ENCODE measurements around the gene MYDGF. TPM values are rescaled to one million over a fixed set of nuclear protein-coding genes. Genes with fewer than 3 reads are reported as not detected.
"Not testable (repeated sequence)": the region's sequence is repeated elsewhere in the genome, so short reads cannot be mapped to it uniquely, and the experiment has no call there.

MYDGF gene
- total and polyA plus RNA-seq, 2 of the 13 experiments (the other 11 are each of a cell fraction or from before 2014, with no cell fraction given) = 116 to 198 TPM

DNA sequence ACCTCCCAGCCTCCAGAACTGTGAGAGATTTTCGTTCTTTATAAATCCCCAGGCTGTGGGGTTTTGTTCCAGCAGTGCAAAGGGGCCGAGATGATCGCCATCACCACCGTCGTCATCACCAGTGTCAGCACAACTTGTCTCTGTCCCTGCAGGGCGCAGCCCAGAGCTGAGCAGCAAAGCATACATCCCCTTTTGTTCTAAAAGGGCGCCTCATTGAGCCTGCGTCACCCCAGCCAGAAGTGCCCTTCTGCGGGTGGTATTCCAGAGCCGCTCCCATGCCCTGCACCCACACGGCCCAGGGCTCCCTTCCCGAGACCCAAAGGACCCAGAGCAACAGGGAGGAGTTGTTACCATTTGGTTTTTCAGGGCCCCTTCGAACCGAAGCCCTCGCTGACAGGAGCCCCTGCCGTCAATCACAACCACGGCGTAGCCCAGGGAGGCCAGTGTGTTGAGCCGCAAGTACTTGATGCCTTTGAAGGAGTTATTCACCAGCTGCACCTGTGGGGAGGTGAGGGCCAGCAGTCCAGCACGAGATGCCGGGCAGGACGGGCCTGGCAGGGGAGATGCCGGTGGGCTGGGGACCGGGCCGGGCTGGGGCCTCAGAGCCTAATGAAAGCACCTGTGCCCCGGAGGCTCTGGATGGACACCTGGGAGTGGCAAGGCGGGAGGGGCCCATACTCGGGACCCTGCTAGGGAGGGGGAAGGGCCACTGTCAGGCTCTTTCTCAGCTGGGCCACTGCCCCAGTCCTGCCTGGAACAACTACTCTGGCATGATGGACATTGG lies 14.4 kb upstream of the MYDGF start:
- no peaks in the 10 kb centered on the region for H3K9me3 ChIP-seq (ENCODE audit: low read length)
- no peaks in the 10 kb centered on the region for H3K79me2 ChIP-seq (ENCODE audit: insufficient read depth, low read length)
- ChIA-PET POLR2A (no interaction called here), CTCF (ENCODE audit: low intra/inter-chr PET ratio, low total read pairs) (no interaction called here)
- intact Hi-C loops (cut with micrococcal nuclease; ENCODE audit: unreplicated experiment) = no loop called here
- H3K9ac ChIP-seq (ENCODE audit: insufficient read depth, low read depth, low read length) = no peak overlapping the region
- BruUV-seq (replicated peaks) = no TSS peak
- TF ChIP-seq AGO2 (optimal IDR thresholded peaks at IDR 0.05; ENCODE audit: low read depth, low read length) (peak; percentile 53), RBFOX2 (IDR thresholded peaks at IDR 0.05; ENCODE audit: low read depth, low read length) (0 out of 2 replicates have a peak, but pooled peaks have one; percentile 26)
- TF ChIP-seq, protein P1, sequence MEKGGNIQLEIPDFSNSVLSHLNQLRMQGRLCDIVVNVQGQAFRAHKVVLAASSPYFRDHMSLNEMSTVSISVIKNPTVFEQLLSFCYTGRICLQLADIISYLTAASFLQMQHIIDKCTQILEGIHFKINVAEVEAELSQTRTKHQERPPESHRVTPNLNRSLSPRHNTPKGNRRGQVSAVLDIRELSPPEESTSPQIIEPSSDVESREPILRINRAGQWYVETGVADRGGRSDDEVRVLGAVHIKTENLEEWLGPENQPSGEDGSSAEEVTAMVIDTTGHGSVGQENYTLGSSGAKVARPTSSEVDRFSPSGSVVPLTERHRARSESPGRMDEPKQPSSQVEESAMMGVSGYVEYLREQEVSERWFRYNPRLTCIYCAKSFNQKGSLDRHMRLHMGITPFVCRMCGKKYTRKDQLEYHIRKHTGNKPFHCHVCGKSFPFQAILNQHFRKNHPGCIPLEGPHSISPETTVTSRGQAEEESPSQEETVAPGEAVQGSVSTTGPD (CRISPR knock-in tag; IDR thresholded peaks at IDR 0.05) = no peak
- in situ Hi-C loops (cut with HindIII; ENCODE audit: extremely low pct_ligation_motif_present, low pct_unique_long_range_greater_than_20kb) = no loop called here
- 94% methylated on average over 16 of the region's 28 CpGs for WGBS (ENCODE audit: low lambda C conversion rate)
- no peaks in the 10 kb centered on the region for H4K20me1 ChIP-seq (ENCODE audit: insufficient read depth, low read length)
- H3K27ac ChIP-seq (ENCODE audit: extremely low read length, insufficient read depth, low read length) = no peak overlapping the region
- no peak overlapping the region for H2AFZ ChIP-seq (ENCODE audit: low read length)
- H3K27me3 ChIP-seq (ENCODE audit: control insufficient read depth in 1 of 2, insufficient read depth in 2 of 2, low read length in 2 of 2) = no peaks in the 10 kb centered on the region
- FAIRE-seq = no peak
- peaks cover 12 to 33% of the 10 kb centered on the region in 2 experiments; a peak in 4 of 5 replicates for H3K36me3 ChIP-seq (replicated peaks in 1 of 2; ENCODE audit: control insufficient read depth in 1 of 2, insufficient read depth in 2 of 2, low read length in 2 of 2)
- H3K4me3 ChIP-seq (replicated peaks in 1 of 3; ENCODE audit: insufficient read depth in 1 of 3, low read depth in 2 of 3, low read length in 3 of 3) = no peak overlapping the region
- no peak overlapping the region for H3K4me2 ChIP-seq (ENCODE audit: low read depth, low read length)
- H3K4me1 ChIP-seq (ENCODE audit: insufficient read depth, low read length) = peaks cover 15% of the 10 kb centered on the region
- ATAC-seq = no peak
- no peak for DNase-seq (ENCODE audit: low spot score)

DNA sequence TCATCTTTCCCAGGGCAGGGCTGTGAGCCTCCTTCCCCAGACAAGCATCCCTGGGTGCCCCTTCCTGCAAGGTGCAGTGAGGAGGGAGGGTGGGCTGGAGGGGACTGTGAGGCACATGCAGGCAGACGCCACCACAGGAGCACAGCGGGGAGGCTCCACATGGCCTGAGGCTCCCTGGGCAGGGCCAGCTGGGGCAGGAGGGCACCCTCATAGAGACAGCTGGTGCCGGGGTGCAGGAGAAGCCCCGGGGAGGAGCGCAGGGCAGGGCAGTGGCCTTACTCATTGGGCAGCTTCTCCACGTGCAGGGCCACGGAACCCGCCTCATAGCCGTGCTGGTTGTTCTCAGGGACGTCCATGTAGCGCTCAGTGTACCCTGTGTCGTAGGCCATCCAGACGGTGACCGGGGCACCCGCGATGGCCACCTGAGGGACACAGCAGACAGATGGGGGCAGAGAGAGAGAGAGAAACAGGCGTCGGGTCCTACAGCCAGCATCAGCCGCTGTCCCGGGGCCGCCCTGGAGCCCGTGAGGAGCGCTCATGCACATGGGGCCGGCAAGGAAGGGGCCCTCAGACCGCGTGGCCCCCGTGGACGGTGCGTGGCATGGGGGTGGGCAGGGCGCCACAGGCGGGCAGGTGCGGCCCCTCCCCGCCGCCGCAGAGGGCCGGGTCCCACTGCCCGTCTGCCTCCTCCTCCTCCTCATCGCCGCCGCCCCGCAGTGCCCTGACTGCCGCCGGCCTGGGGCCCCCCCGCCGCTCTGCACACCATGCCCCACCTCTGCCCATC lies 12.5 kb upstream of the MYDGF start:
- no peak overlapping the region for H3K27ac ChIP-seq (ENCODE audit: extremely low read length, insufficient read depth, low read length)
- BruUV-seq (replicated peaks) = no TSS peak
- ChIA-PET CTCF (ENCODE audit: low intra/inter-chr PET ratio, low total read pairs) (no interaction called here), POLR2A (no interaction called here)
- in situ Hi-C loops (cut with HindIII; ENCODE audit: extremely low pct_ligation_motif_present, low pct_unique_long_range_greater_than_20kb) = no loop called here
- H3K4me2 ChIP-seq (ENCODE audit: low read depth, low read length) = no peak overlapping the region
- TF ChIP-seq AGO2 (optimal IDR thresholded peaks at IDR 0.05; ENCODE audit: low read depth, low read length) = peak; percentile 48
- TF ChIP-seq, protein P2, sequence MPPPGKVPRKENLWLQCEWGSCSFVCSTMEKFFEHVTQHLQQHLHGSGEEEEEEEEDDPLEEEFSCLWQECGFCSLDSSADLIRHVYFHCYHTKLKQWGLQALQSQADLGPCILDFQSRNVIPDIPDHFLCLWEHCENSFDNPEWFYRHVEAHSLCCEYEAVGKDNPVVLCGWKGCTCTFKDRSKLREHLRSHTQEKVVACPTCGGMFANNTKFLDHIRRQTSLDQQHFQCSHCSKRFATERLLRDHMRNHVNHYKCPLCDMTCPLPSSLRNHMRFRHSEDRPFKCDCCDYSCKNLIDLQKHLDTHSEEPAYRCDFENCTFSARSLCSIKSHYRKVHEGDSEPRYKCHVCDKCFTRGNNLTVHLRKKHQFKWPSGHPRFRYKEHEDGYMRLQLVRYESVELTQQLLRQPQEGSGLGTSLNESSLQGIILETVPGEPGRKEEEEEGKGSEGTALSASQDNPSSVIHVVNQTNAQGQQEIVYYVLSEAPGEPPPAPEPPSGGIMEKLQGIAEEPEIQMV (CRISPR knock-in tag; IDR thresholded peaks at IDR 0.05; ENCODE audit: low read depth) = no peak
- H2AFZ ChIP-seq (ENCODE audit: low read length) = no peak overlapping the region
- 98% methylated on average over 26 of the region's 45 CpGs for WGBS (ENCODE audit: low lambda C conversion rate)
- H4K20me1 ChIP-seq (ENCODE audit: insufficient read depth, low read length) = no peaks in the 10 kb centered on the region
- no peaks in the 10 kb centered on the region for H3K9me3 ChIP-seq (ENCODE audit: low read length)
- DNase-seq (ENCODE audit: low spot score) (no peak), FAIRE-seq (no peak), ATAC-seq (no peak)
- H3K4me1 ChIP-seq (ENCODE audit: insufficient read depth, low read length) = peaks cover 9% of the 10 kb centered on the region
- intact Hi-C loops (cut with micrococcal nuclease; ENCODE audit: unreplicated experiment) = no loop called here
- no peak overlapping the region for H3K4me3 ChIP-seq (replicated peaks in 1 of 3; ENCODE audit: insufficient read depth in 1 of 3, low read depth in 2 of 3, low read length in 3 of 3)
- no peaks in the 10 kb centered on the region for H3K27me3 ChIP-seq (ENCODE audit: control insufficient read depth in 1 of 2, insufficient read depth in 2 of 2, low read length in 2 of 2)
- no peak overlapping the region for H3K9ac ChIP-seq (ENCODE audit: insufficient read depth, low read depth, low read length)
- H3K79me2 ChIP-seq (ENCODE audit: insufficient read depth, low read length) = no peaks in the 10 kb centered on the region
- H3K36me3 ChIP-seq (replicated peaks in 1 of 2; ENCODE audit: control insufficient read depth in 1 of 2, insufficient read depth in 2 of 2, low read length in 2 of 2) = peaks cover 6 to 22% of the 10 kb centered on the region in 2 experiments; a peak in 4 of 5 replicates

DNA sequence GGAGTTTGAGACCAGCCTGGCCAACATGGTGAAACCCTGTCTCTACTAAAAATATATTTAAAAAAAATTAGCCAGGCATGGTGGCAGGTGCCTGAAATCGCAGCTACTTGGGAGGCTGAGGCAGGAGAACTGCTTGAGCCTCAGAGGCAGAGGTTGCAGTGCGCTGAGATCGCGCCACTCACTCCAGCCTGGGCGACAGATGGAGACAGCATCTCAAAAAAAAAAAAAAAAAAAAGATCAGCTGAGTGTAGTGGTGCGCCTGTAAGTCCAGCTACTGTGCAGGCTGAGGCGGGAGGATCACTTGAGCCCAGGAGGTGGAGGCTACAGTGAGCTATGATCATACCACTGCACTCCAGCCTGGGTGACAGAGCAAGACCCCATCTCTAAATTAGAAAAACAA lies 9.9 kb upstream of the MYDGF start:
- 97% methylated on average over 7 of the region's 7 CpGs for WGBS (ENCODE audit: low lambda C conversion rate)
- H3K27me3 ChIP-seq (ENCODE audit: control insufficient read depth in 1 of 2, insufficient read depth in 2 of 2, low read length in 2 of 2); H3K79me2 ChIP-seq (ENCODE audit: insufficient read depth, low read length); H3K9ac ChIP-seq (ENCODE audit: insufficient read depth, low read depth, low read length); H3K4me3 ChIP-seq (replicated peaks in 1 of 3; ENCODE audit: insufficient read depth in 1 of 3, low read depth in 2 of 3, low read length in 3 of 3); H3K4me2 ChIP-seq (ENCODE audit: low read depth, low read length); H3K27ac ChIP-seq (ENCODE audit: extremely low read length, insufficient read depth, low read length); H4K20me1 ChIP-seq (ENCODE audit: insufficient read depth, low read length); intact Hi-C loops (cut with micrococcal nuclease; ENCODE audit: unreplicated experiment); ATAC-seq; H2AFZ ChIP-seq (ENCODE audit: low read length); CTCF ChIA-PET (ENCODE audit: low intra/inter-chr PET ratio, low total read pairs); POLR2A ChIA-PET; in situ Hi-C loops (cut with HindIII; ENCODE audit: extremely low pct_ligation_motif_present, low pct_unique_long_range_greater_than_20kb); BruUV-seq (replicated peaks); FAIRE-seq; H3K9me3 ChIP-seq (ENCODE audit: low read length); DNase-seq (ENCODE audit: low spot score); H3K4me1 ChIP-seq (ENCODE audit: insufficient read depth, low read length): not testable (repeated sequence)
- H3K36me3 ChIP-seq (replicated peaks in 1 of 2; ENCODE audit: control insufficient read depth in 1 of 2, insufficient read depth in 2 of 2, low read length in 2 of 2) = peaks cover 5 to 22% of the 10 kb centered on the region in 2 experiments; a peak in 3 of 5 replicates

All from HepG2 (cell line).